ENCODE measurements around the gene MAP2K4.

DNA sequence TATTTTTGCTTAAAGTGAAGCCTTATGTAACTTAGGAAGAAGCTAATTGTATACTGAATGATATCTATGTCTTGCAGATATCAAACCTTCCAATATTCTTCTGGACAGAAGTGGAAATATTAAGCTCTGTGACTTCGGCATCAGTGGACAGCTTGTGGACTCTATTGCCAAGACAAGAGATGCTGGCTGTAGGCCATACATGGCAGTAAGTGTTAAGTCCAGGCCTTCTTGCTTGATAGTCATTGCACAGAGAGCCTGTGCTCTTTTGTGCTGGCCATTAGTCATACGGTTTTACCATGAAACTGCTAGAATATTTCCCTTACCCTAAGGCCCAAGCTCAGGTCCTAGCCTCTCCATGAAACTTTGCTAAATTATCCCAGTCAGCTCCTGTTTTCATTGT, 92.5 kb downstream of the MAP2K4 start:
- TF ChIP-seq, protein P1, sequence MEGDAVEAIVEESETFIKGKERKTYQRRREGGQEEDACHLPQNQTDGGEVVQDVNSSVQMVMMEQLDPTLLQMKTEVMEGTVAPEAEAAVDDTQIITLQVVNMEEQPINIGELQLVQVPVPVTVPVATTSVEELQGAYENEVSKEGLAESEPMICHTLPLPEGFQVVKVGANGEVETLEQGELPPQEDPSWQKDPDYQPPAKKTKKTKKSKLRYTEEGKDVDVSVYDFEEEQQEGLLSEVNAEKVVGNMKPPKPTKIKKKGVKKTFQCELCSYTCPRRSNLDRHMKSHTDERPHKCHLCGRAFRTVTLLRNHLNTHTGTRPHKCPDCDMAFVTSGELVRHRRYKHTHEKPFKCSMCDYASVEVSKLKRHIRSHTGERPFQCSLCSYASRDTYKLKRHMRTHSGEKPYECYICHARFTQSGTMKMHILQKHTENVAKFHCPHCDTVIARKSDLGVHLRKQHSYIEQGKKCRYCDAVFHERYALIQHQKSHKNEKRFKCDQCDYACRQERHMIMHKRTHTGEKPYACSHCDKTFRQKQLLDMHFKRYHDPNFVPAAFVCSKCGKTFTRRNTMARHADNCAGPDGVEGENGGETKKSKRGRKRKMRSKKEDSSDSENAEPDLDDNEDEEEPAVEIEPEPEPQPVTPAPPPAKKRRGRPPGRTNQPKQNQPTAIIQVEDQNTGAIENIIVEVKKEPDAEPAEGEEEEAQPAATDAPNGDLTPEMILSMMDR (IDR thresholded peaks at IDR 0.05): no peak
- TF ChIP-seq EZH2 (IDR thresholded peaks at IDR 0.05): no peak
